GM10847 (cell line): Measurements from ENCODE around the gene TRIP11.

Source experiments
- POLR2A ChIP-seq: IDR thresholded peaks from 2 replicates; pipeline ENCODE4 v1.6.1; 2011; ENCODE audit not compliant: insufficient read length; ENCODE audit errors: extremely low read depth

Gene TRIP11

GRCh38 chr14:91975763-91976162 lies 64.1 kb downstream of the TRIP11 start:
- TF ChIP-seq POLR2A, result no peak

GRCh38 chr14:91971188-91971778 lies 68.6 kb downstream of the TRIP11 start:
- TF ChIP-seq POLR2A, result no peak

GRCh38 chr14:91968280-91968679 lies 71.6 kb downstream of the TRIP11 start:
- no peak for TF ChIP-seq POLR2A

- TF ChIP-seq POLR2A, result no peak
Measured at GRCh38 chr14:91964724-91965123, 75.1 kb downstream of the TRIP11 start.

- no peak for TF ChIP-seq POLR2A
Measured at GRCh38 chr14:91964011-91964410, 75.8 kb downstream of the TRIP11 start.

GRCh38 chr14:91963465-91963864 lies 76.4 kb downstream of the TRIP11 start:
- TF ChIP-seq POLR2A, result no peak

GRCh38 chr14:91961297-91962220 lies 78.3 kb downstream of the TRIP11 start:
- no peak for TF ChIP-seq POLR2A

- no peak for TF ChIP-seq POLR2A
Measured at GRCh38 chr14:91957876-91958313, 82.0 kb downstream of the TRIP11 start.

GRCh38 chr14:91956616-91957015 lies 83.2 kb downstream of the TRIP11 start:
- TF ChIP-seq POLR2A, result no peak

- no peak for TF ChIP-seq POLR2A
Measured at GRCh38 chr14:91955168-91955567, 84.7 kb downstream of the TRIP11 start.

GRCh38 chr14:91953170-91953985 lies 86.5 kb downstream of the TRIP11 start:
- TF ChIP-seq POLR2A, result no peak

GRCh38 chr14:91947475-91948184 lies 92.2 kb downstream of the TRIP11 start, which contains the start of gene FBLN5:
FBLN5 (minus strand) TSS chr14:91947694; CDS start chr14:91947229, 465 bp downstream.
- no peak for TF ChIP-seq POLR2A

GRCh38 chr14:91946622-91947474 lies 93.0 kb downstream of the TRIP11 start:
- no peak for TF ChIP-seq POLR2A
